ENCODE measurements around the gene SPR. TPM values are rescaled to one million over a fixed set of nuclear protein-coding genes. Genes with fewer than 3 reads are reported as not detected.

SPR gene
- total and polyA plus RNA-seq, 2 of the 13 experiments (the other 11 are each of a cell fraction or from before 2014, with no cell fraction given): 34.0 to 96.0 TPM

- DNase-seq (ENCODE audit: low spot score): no peak
- TF ChIP-seq MIER2 (CRISPR knock-in tag; IDR thresholded peaks at IDR 0.05) (peak; percentile 76; the same call in 1 of the 2 replicates), IRF1 (CRISPR knock-in tag; IDR thresholded peaks at IDR 0.05; ENCODE audit: low read depth) (no peak), REST (IDR thresholded peaks at IDR 0.05; ENCODE audit: borderline replicate concordance in 1 of 2, low read depth in 1 of 2, low read length in 2 of 2) (peak; percentile 43 to 91), ZNF354B (CRISPR knock-in tag; IDR thresholded peaks at IDR 0.05) (no peak), ZFX (CRISPR knock-in tag; IDR thresholded peaks at IDR 0.05; ENCODE audit: low read depth) (no peak), ZNF878 (CRISPR knock-in tag; IDR thresholded peaks at IDR 0.05) (no peak), KLF6 (CRISPR knock-in tag; IDR thresholded peaks at IDR 0.05) (no peak)
- ChIA-PET CTCF (ENCODE audit: low intra/inter-chr PET ratio, low total read pairs) (no interaction called here), POLR2A (no interaction called here)
- Histone ChIP-seq H3K9me3 (ENCODE audit: low read length) (no peaks in the 10 kb centered on the region), H3K4me3 (replicated peaks in 1 of 3; ENCODE audit: insufficient read depth in 1 of 3, low read depth in 2 of 3, low read length in 3 of 3) (no peak overlapping the region), H3K79me2 (ENCODE audit: insufficient read depth, low read length) (no peaks in the 10 kb centered on the region), H3K4me2 (ENCODE audit: low read depth, low read length) (no peak overlapping the region), H2AFZ (ENCODE audit: low read length) (no peak overlapping the region), H3K27ac (ENCODE audit: extremely low read length, insufficient read depth, low read length) (no peak overlapping the region), H4K20me1 (ENCODE audit: insufficient read depth, low read length) (no peaks in the 10 kb centered on the region), H3K4me1 (ENCODE audit: insufficient read depth, low read length) (peaks cover 6% of the 10 kb centered on the region), H3K9ac (ENCODE audit: insufficient read depth, low read depth, low read length) (no peak overlapping the region), H3K36me3 (replicated peaks in 1 of 2; ENCODE audit: control insufficient read depth in 1 of 2, insufficient read depth in 2 of 2, low read length in 2 of 2) (no peaks in the 10 kb centered on the region), H3K27me3 (ENCODE audit: control insufficient read depth in 1 of 2, insufficient read depth in 2 of 2, low read length in 2 of 2) (peaks cover 0 to 10% of the 10 kb centered on the region in 2 experiments; a peak in 3 of 5 replicates)
- no peak for ATAC-seq
- no peak for FAIRE-seq
- in situ Hi-C loops (cut with HindIII; ENCODE audit: extremely low pct_ligation_motif_present, low pct_unique_long_range_greater_than_20kb) (no loop called here), intact Hi-C loops (cut with micrococcal nuclease; ENCODE audit: unreplicated experiment) (no loop called here)
- BruUV-seq (replicated peaks): no TSS peak
- 48% methylated on average over 6 of the region's 6 CpGs for WGBS (ENCODE audit: low lambda C conversion rate)
Measured at GRCh38 chr2:72846171-72847095, 40.8 kb upstream of the SPR start.
